Endothelial cell of umbilical vein (primary cell): ENCODE data around the gene TULP4. TPM values are rescaled to one million over a fixed set of nuclear protein-coding genes. Genes with fewer than 3 reads are reported as not detected.

Experiments
- BruUV-seq: library from RNA; stranded (reverse); fragments of 400-500 nt; replicated peaks from 2 replicates; lab custom pipeline; 2021; lab: Mats Ljungman, UMichigan
- CTCF ChIA-PET: fragments of 300-600, 350-600 bp; sonication (Branson Sonifier 250); formaldehyde crosslinking; loops from one replicate; lab custom pipeline; 2021; ENCODE audit warnings: antibody characterized with exemption, inconsistent platforms; lab: Charles Lee
- POLR2A ChIA-PET: fragments of 300-600, 350-600 bp; sonication (Branson Sonifier 250); formaldehyde crosslinking; loops from one replicate; lab custom pipeline; 2021; ENCODE audit warnings: antibody characterized with exemption, inconsistent platforms; lab: Charles Lee
- DNase-seq: peaks from one replicate; pipeline ENCODE4 v3.0.0-alpha.2; 2011; ENCODE audit warnings: low read depth, low spot score
- FAIRE-seq: peaks from 2 replicates; lab custom pipeline; 2011; peaks lifted over from hg19 to GRCh38; lab: Jason Lieb, UNC
- H2AFZ ChIP-seq: 2 replicates; pipeline ENCODE4 v1.6.0; 2012; ENCODE audit warnings: low read depth, low read length, control low read depth, inconsistent platforms
- H3K27ac ChIP-seq: 2 replicates; pipeline ENCODE4 v1.5.1; 2011; ENCODE audit warnings: low read depth, mild to moderate bottlenecking, control low read depth, low read length, moderate library complexity; ENCODE audit not compliant: insufficient read depth
- H3K27me3 ChIP-seq, 2 experiments: 2 replicates each; pipeline versions ENCODE4 v1.6.0 to v1.6.1; 2011; ENCODE audit warnings: low read length in 2 of 2, mixed read lengths in 1 of 2; ENCODE audit not compliant: control insufficient read depth in 2 of 2, insufficient read depth in 2 of 2
- H3K36me3 ChIP-seq, 2 experiments: 2 replicates in 1 of 2; 3 replicates in 1 of 2; pipeline ENCODE4 v1.5.1; 2011; ENCODE audit warnings: low read length in 2 of 2, mild to moderate bottlenecking in 1 of 2, moderate library complexity in 1 of 2; ENCODE audit not compliant: control insufficient read depth in 2 of 2, insufficient read depth in 2 of 2; ENCODE audit errors: extremely low read depth in 1 of 2
- H3K4me1 ChIP-seq: 3 replicates; pipeline ENCODE4 v1.5.1; 2011; ENCODE audit warnings: mild to moderate bottlenecking, low read length; ENCODE audit not compliant: control insufficient read depth, insufficient read depth; ENCODE audit errors: extremely low read depth
- H3K4me2 ChIP-seq: 2 replicates; pipeline ENCODE4 v1.6.1; 2011; ENCODE audit warnings: low read length, control low read depth, mixed read lengths; ENCODE audit not compliant: insufficient read depth
- H3K4me3 ChIP-seq, 3 experiments: fragments of 200-600 bp in 1 of 3; sonication (generic), shearing (Covaris generic) in 1 of 3; replicated peaks in 1 of 3; 2 replicates each; pipeline ENCODE4 v1.5.1; 2011 to 2016; ENCODE audit warnings: control low read depth in 3 of 3, low read length in 3 of 3, mild to moderate bottlenecking in 2 of 3, inconsistent platforms in 1 of 3, low read depth in 1 of 3, moderate library complexity in 1 of 3; ENCODE audit not compliant: insufficient read depth in 1 of 3
- H3K79me2 ChIP-seq: 2 replicates; pipeline ENCODE4 v1.6.0; 2012; ENCODE audit warnings: low read length, inconsistent platforms; ENCODE audit not compliant: control insufficient read depth, insufficient read depth
- H3K9ac ChIP-seq: replicated peaks from 2 replicates; pipeline ENCODE3; 2011; ENCODE audit warnings: low read length, control low read depth; ENCODE audit not compliant: insufficient read depth; ENCODE audit errors: extremely low read depth
- H3K9me1 ChIP-seq: replicated peaks from 3 replicates; pipeline ENCODE4 v1.6.0; 2011; ENCODE audit warnings: mild to moderate bottlenecking, low read length; ENCODE audit not compliant: control insufficient read depth, insufficient read depth; ENCODE audit errors: extremely low read depth
- H3K9me3 ChIP-seq: replicated peaks from 2 replicates; pipeline ENCODE4 v1.5.1; 2012; ENCODE audit warnings: low read length, inconsistent platforms; ENCODE audit not compliant: control insufficient read depth, insufficient read depth
- H4K20me1 ChIP-seq: replicated peaks from 2 replicates; pipeline ENCODE3; 2011; ENCODE audit warnings: mild to moderate bottlenecking, low read length; ENCODE audit not compliant: control insufficient read depth, insufficient read depth; ENCODE audit errors: extremely low read depth
- EZH2 ChIP-seq: IDR thresholded peaks from 2 replicates; pipeline ENCODE4 v1.6.1; 2012; ENCODE audit warnings: borderline replicate concordance, low read depth, mild to moderate bottlenecking, moderate library complexity, low read length, inconsistent platforms; ENCODE audit not compliant: severe bottlenecking
- FOS ChIP-seq: IDR thresholded peaks from 2 replicates; pipeline ENCODE4 v1.6.1; 2011; ENCODE audit warnings: mild to moderate bottlenecking, low read length, moderate library complexity, borderline replicate concordance; ENCODE audit not compliant: insufficient read depth
- GATA2 ChIP-seq: IDR thresholded peaks from 2 replicates; pipeline ENCODE4 v1.7.0; 2011; ENCODE audit warnings: low read depth, mild to moderate bottlenecking, moderate library complexity, mixed read lengths, low read length; ENCODE audit not compliant: insufficient read length, insufficient read depth
- JUN ChIP-seq: IDR thresholded peaks from 2 replicates; pipeline ENCODE4 v1.6.1; 2011; ENCODE audit warnings: borderline replicate concordance, low read depth; ENCODE audit not compliant: insufficient read length, insufficient read depth
- MYC ChIP-seq: IDR thresholded peaks from one replicate; pipeline ENCODE4 v1.6.1; 2011; ENCODE audit warnings: mild to moderate bottlenecking, low read depth, low read length
- POLR2A ChIP-seq: IDR thresholded peaks from 2 replicates; pipeline ENCODE4 v1.6.1; 2012; ENCODE audit warnings: low read depth, mild to moderate bottlenecking, control low read depth, low read length
- POLR2AphosphoS5 ChIP-seq: IDR thresholded peaks from 2 replicates; pipeline ENCODE4 v1.6.1; 2012; ENCODE audit warnings: low read depth, mild to moderate bottlenecking, control low read depth, low read length, moderate library complexity; ENCODE audit not compliant: insufficient read depth
- dilution Hi-C: fragments of 300-500 bp; cut with MboI; formaldehyde crosslinking; loops from one replicate; pipeline ENCODE4 v1.15.0; 2019; ENCODE audit warnings: low sequenced_read_pairs; ENCODE audit not compliant: extremely low pct_ligation_motif_present
- intact Hi-C: fragments of 100-400 bp; cut with micrococcal nuclease; formaldehyde crosslinking; loops from one replicate; pipeline ENCODE4 v1.10.0; 2022
- polyA plus RNA-seq, 4 experiments: library from polyadenylated mRNA; depleted of rRNA in 3 of 4; stranded (reverse) in 3 of 4; unstranded in 1 of 4; fragments of >200 nt; gene quantifications; 2 replicates each; pipeline versions ENCODE4 v1.2.1 to v1.2.3, GENCODE V29; 2011 to 2012; ENCODE audit warnings: missing spikeins in 1 of 4
- total RNA-seq: library from RNA; stranded (reverse); gene quantifications from 2 replicates; pipeline ENCODE4 v1.2.3, GENCODE V29; 2021
- TF ChIP-seq, protein P1 (sequence below), 2 donors: IDR thresholded peaks; 1 replicate in 1 of 2; 2 replicates in 1 of 2; pipeline ENCODE4 v1.5.1; 2011; ENCODE audit warnings: low read length in 2 of 2, mild to moderate bottlenecking in 2 of 2, moderate library complexity in 2 of 2, control low read depth in 1 of 2, inconsistent platforms in 1 of 2, low read depth in 1 of 2; ENCODE audit not compliant: insufficient read depth in 1 of 2; ENCODE audit errors: extremely low read depth in 1 of 2
- TF ChIP-seq, protein P2 (sequence below): IDR thresholded peaks from 2 replicates; pipeline ENCODE4 v1.6.1; 2011; ENCODE audit not compliant: insufficient read depth, insufficient read length

The TULP4 gene
- total and polyA plus RNA-seq, 2 donors (not counting 3 experiments of a cell fraction or from before 2014, with no cell fraction given) = 10.8 to 55.1 TPM

DNA sequence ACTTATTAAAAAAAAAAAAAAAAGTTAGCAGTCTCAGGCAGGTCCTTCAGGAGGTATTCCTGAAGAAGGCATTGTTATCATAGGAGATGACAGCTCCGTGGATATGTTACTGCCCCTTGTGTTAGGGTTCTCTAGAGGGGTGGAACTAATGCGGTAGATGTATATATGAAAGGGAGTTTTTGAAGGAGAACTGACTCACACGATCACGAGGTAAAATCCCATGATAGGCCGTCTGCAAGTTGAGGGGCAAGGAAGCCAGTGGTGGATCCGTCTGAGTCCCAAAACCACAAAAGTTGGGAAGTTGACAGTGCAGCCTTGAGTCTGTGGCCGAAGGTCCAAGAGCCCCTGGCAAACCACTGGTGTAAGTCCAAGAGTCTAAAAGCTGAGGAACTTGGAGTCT is 103.4 kb downstream of the TULP4 start:
- H3K27me3 ChIP-seq = no peaks in the 10 kb centered on the region
- dilution Hi-C loops = no loop called here
- no peak for FAIRE-seq

More for the DNA sequence above, 103.4 kb downstream of the TULP4 start:
- CTCF ChIA-PET = interaction anchor here (1.0 to 2.7 kb wide), 2 partner anchors 8 to 195 kb away, joined by 4 to 11 read pairs; no protein-coding TSS in a partner anchor
- Histone ChIP-seq H3K4me1 (peaks cover 22% of the 10 kb centered on the region), H3K9me3 (no peaks in the 10 kb centered on the region), H3K9me1 (no peaks in the 10 kb centered on the region), H3K36me3 (peaks cover 0 to 4% of the 10 kb centered on the region in 2 experiments), H3K4me2 (no peak overlapping the region), H3K79me2 (peaks cover 5% of the 10 kb centered on the region), H2AFZ (no peak overlapping the region), H3K4me3 (no peak overlapping the region), H3K9ac (no peak overlapping the region), H4K20me1 (no peaks in the 10 kb centered on the region), H3K27ac (no peak overlapping the region)
- TF ChIP-seq GATA2 = no peak
- no peak for TF ChIP-seq POLR2AphosphoS5
- TF ChIP-seq EZH2 = no peak
- TF ChIP-seq FOS = no peak
- TF ChIP-seq, protein P1, sequence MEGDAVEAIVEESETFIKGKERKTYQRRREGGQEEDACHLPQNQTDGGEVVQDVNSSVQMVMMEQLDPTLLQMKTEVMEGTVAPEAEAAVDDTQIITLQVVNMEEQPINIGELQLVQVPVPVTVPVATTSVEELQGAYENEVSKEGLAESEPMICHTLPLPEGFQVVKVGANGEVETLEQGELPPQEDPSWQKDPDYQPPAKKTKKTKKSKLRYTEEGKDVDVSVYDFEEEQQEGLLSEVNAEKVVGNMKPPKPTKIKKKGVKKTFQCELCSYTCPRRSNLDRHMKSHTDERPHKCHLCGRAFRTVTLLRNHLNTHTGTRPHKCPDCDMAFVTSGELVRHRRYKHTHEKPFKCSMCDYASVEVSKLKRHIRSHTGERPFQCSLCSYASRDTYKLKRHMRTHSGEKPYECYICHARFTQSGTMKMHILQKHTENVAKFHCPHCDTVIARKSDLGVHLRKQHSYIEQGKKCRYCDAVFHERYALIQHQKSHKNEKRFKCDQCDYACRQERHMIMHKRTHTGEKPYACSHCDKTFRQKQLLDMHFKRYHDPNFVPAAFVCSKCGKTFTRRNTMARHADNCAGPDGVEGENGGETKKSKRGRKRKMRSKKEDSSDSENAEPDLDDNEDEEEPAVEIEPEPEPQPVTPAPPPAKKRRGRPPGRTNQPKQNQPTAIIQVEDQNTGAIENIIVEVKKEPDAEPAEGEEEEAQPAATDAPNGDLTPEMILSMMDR (IDR thresholded peaks at IDR 0.05; ENCODE audit: extremely low read depth in 1 of 2, insufficient read depth in 1 of 2, low read depth in 1 of 2, low read length in 2 of 2) = no peak
- TF ChIP-seq MYC = no peak
- no peak for TF ChIP-seq JUN
- TF ChIP-seq POLR2A = no peak
- TF ChIP-seq, protein P2, sequence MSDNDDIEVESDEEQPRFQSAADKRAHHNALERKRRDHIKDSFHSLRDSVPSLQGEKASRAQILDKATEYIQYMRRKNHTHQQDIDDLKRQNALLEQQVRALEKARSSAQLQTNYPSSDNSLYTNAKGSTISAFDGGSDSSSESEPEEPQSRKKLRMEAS = no peak
- no peak for DNase-seq
- POLR2A ChIA-PET = no interaction called here
- no TSS peak for BruUV-seq
- intact Hi-C loops = no loop called here
